Measurements from ENCODE around the gene FMN1.

The FMN1 gene

DNA sequence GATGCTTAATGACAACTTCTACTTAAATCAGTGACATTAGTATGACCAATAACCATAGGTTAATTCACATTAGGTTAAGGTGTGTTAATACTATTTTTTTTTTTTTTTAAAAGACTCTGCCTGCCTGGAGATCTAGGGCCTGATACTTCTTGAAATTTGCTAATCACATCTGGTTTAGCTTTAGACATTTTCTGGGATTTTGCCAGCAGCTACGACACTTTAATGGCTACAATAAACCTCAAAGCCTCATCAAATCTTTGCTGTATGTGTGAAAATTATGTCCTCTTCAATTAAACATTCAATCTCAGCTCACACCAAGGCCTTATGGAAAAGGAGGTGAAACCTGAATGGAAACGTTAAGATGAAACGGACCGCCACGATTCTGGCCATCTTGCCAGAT lies 308.8 kb downstream of the FMN1 start:
- DNase-seq (ENCODE audit: low read depth in 2 of 2) = no peak

GRCh38 chr15:32884146-32884545 lies 310.4 kb downstream of the FMN1 start:
- no peak for DNase-seq (ENCODE audit: low read depth in 2 of 2)

- no peak for DNase-seq (ENCODE audit: low read depth in 2 of 2)
These were observed 311.6 kb downstream of the FMN1 start for GRCh38 chr15:32882955-32883354.

DNA sequence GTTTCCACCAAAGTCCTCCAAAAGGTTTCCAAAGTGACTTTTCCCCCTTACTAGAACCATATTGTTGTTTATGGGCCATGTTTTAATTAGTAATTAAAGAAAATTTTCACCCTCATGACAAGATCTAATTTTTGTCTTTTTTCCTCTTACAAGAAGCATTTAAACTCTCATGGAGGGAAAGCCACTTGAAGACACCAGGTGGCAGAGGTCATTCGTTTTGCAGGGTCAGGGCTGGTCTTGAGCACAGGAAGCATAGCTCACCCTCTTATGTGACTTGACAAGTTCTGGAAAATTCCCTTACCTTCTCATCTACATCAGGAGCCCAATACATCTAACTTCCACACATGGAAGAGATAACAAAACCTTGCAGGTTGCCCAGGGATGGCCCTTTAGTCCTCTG lies 313.0 kb downstream of the FMN1 start:
- no peak for DNase-seq (ENCODE audit: low read depth in 2 of 2)

- DNase-seq (ENCODE audit: low read depth in 2 of 2) = no peak
These were observed 313.9 kb downstream of the FMN1 start for GRCh38 chr15:32880642-32881041.

- DNase-seq (ENCODE audit: low read depth in 2 of 2) = no peak
These were observed 314.5 kb downstream of the FMN1 start for GRCh38 chr15:32879980-32880379.

DNA sequence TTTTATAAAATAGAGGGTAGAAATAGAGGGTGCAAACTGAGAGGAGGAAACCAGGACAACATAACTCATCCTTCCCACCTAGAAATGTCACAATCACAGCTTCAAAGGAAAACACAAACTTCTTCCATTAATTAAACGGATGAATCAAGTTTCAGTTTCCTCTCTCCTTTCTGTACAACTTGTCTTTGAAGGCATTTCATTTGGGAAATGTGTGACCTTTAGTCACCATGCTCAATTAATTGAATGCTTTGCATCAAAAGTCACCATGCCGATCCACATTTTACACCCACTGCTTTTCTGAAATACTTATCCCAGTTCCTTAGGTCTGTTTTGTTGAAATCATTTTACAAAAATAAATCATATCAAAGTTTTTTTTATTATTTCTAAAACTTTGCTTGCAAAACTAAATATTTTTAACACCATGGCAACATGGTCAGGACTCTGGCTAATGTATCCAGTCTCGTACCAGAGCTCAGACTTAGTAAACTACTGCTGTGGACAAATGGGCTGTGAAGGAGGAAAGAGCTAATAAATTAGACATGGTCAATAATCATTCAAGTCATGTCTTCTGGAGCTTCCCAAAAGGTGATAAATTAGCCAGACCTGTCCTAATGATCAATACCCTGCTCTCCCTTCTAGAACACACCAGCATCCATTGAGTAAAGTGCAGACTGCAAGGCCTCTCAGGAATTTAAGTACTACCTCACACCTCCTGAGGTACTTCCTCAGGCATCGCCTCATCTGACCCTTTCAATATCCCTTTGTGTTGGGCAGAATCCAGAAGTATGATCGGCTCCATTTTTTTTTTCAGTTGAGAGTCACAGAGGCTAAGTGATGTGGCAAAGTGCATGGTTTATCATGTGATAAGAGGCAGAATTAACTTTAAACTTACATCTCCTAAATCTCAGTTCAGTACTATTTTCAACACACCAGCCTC lies 315.4 kb downstream of the FMN1 start:
- no peak for DNase-seq (ENCODE audit: low read depth in 2 of 2)

GRCh38 chr15:32878342-32878741 lies 316.2 kb downstream of the FMN1 start:
- no peak for DNase-seq (ENCODE audit: low read depth in 2 of 2)

GRCh38 chr15:32877252-32878019 lies 317.1 kb downstream of the FMN1 start:
- no peak for DNase-seq (ENCODE audit: low read depth in 2 of 2)

DNA sequence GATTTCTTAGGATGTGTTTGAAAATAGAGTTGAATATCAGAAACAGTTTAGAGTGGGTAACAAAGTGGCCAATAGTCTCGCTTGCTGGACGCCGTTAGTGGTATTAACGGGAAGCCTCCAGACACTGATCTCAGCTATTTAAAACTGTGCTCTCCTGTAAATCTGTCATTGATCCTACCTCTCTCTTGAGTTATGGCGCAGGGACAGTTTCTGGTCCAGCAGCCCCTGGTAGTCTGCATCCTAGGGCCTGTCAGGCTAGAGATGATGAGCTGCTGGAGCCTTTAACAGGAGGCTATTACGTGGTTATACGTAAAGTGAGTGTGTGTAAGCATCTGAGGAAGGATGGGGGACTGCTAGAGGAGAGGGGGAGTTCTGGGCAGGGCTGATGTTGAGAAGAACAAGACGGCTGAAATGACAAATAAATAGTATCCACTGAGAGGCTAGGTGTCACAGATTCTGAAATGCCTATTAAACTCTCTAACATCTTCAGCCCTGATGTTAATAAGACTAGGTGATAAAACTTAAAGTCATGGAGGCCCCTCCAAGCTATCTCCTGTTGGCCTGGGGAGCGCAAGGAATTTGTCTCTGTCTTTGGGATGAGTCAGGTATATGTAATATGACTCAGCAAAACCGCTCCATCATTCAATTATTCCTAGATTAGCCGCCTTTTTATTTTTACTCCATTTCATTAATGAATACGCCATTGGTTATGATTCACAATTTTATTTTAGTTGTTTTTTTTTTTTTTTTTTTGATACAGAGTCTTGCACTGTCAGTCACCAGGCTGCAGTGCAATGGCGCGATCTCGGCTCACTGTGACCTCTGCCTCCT lies 321.0 kb downstream of the FMN1 start:
- no peak for DNase-seq (ENCODE audit: low read depth in 2 of 2)

- no peak for DNase-seq (ENCODE audit: low read depth in 2 of 2)
These were observed 321.8 kb downstream of the FMN1 start for GRCh38 chr15:32872621-32873283.

GRCh38 chr15:32871883-32872282 lies 322.6 kb downstream of the FMN1 start:
- DNase-seq (ENCODE audit: low read depth in 2 of 2) = no peak

DNA sequence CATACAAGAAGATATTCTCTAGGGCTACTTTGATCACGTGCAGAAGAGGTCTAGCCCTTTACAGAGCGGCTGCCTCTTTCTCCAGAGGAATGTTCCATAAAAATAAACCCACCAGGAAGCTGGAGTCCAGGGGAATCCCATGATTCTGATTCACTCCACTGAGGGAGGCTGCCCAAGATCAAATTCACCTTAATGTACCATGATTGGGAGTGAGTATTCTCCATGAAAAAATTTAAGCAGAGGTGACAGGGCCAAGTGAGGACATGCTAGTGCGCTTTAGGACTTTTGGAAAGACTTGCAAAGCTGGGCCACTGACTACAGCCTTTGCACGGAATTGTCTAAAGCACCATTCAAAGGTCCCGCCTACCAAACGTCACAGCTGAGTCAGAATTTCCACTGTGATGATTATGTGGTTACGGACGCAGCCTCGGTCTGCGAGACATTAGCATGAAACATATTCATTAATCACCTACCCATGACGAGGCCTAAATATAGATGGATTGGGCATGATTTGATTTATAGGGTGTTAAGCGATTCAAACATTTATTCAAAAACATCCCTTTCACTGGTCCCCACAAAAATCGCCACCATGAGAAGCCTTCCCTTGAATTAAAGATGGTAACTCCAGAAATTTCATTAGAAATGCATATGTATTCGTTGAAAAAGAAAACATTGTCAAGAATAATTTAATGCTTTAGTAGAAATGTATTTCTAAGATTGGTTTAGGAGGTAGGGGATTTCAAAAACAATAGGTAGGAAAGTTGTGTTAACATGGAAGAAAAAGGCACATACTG lies 324.1 kb downstream of the FMN1 start:
- no peak for DNase-seq (ENCODE audit: low read depth in 2 of 2)

DNA sequence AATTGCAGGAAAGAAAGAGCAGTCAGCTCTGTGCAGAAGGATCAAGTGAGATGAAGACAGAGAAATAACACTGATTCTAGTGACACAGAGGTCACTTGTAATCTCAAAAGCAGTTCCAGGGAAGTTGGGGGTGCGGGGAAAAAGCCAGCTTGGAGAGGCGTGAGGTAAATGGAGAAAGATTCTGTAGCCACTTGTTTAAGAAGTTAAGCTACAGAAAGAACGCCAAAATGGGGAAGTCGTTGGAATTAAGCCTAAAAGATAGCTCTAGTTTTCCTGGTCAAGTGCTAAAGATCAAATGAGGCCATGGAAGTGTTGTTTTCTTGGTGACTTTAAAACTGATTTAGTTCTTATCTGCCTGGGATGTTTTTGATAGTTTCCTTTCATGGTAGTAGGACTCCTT lies 324.7 kb downstream of the FMN1 start:
- no peak for DNase-seq (ENCODE audit: low read depth in 2 of 2)

GRCh38 chr15:32867313-32867626 lies 327.2 kb downstream of the FMN1 start:
- DNase-seq (ENCODE audit: low read depth in 2 of 2) = no peak

- DNase-seq (ENCODE audit: low read depth in 2 of 2) = no peak
These were observed 327.8 kb downstream of the FMN1 start for GRCh38 chr15:32866454-32867312.

DNA sequence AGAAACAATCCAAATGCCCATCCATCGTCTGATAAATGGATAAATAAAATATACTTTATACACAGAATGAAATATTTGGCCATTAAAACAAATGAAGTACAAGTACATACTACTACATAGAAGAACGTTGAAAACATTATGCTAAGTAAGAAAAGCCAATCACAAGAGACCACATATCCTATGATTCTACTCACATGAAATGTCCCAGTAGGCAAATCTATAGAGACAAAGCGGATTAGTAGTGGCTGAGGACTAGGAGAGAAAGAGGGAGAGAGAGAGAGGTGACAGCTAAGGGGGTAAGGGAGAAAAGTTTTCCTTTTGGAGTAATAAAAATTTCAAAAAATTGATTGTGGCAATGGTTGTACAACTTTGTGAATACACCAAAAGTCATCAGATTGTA lies 329.7 kb downstream of the FMN1 start:
- no peak for DNase-seq (ENCODE audit: low read depth in 2 of 2)

- DNase-seq (ENCODE audit: low read depth in 2 of 2) = no peak
These were observed 330.5 kb downstream of the FMN1 start for GRCh38 chr15:32864051-32864450.

- no peak for DNase-seq (ENCODE audit: low read depth in 2 of 2)
These were observed 332.8 kb downstream of the FMN1 start for GRCh38 chr15:32861761-32862160.

GRCh38 chr15:32861174-32861573 lies 333.3 kb downstream of the FMN1 start:
- DNase-seq (ENCODE audit: low read depth in 2 of 2) = no peak
